Stimulated activated naive CD8-positive, alpha-beta T cell treated with anti-CD3 and anti-CD28 coated beads, Interleukin-15, amount 100 ng/mL, for 72 hours (primary cell): Measurements from ENCODE around the gene BFSP2.

ENCODE experiments used
- ATAC-seq: fragments of 150-1000 bp; cut with Tn5 transposase; 2 replicates; pipeline ENCODE4 v1.10.0; 2021; ENCODE audit warnings: mild to moderate bottlenecking, moderate library complexity
- DNase-seq, 2 donors: peaks; one replicate each; pipeline ENCODE4 v3.0.0; 2021 to 2022
- H3K27ac Mint-ChIP-seq, 2 donors: one replicate each; pipeline ENCODE4 v1.8.0; 2022; ENCODE audit warnings: mild to moderate bottlenecking in 2 of 2, mixed read lengths in 2 of 2, moderate library complexity in 2 of 2
- H3K27me3 Mint-ChIP-seq: one replicate; pipeline ENCODE4 v1.8.0; 2022; ENCODE audit warnings: mixed read lengths
- H3K4me1 Mint-ChIP-seq: one replicate; pipeline ENCODE4 v1.8.0; 2022; ENCODE audit warnings: mild to moderate bottlenecking, mixed read lengths
- H3K4me3 Mint-ChIP-seq, 2 donors: one replicate each; pipeline ENCODE4 v1.8.0; 2022; ENCODE audit warnings: mild to moderate bottlenecking in 2 of 2, mixed read lengths in 2 of 2, moderate library complexity in 1 of 2
- H3K9me3 Mint-ChIP-seq, 2 donors: one replicate each; pipeline ENCODE4 v1.8.0; 2022; ENCODE audit warnings: mixed read lengths in 2 of 2

Gene BFSP2

GRCh38 chr3:133425898-133426297, 26.0 kb downstream of the BFSP2 start:
- H3K27me3 Mint-ChIP-seq: no peaks in the 10 kb centered on the region
- peaks cover 12% of the 10 kb centered on the region for H3K4me1 Mint-ChIP-seq
- no peaks in the 10 kb centered on the region for H3K9me3 Mint-ChIP-seq
- ATAC-seq (no peak), DNase-seq (no peak)
- peak overlapping the region in 1 of 2 donors; percentile 35 for H3K27ac Mint-ChIP-seq
- H3K4me3 Mint-ChIP-seq: no peak overlapping the region

GRCh38 chr3:133426721-133427120, 26.9 kb downstream of the BFSP2 start:
- no peak overlapping the region for H3K4me3 Mint-ChIP-seq
- no peaks in the 10 kb centered on the region for H3K27me3 Mint-ChIP-seq
- no peaks in the 10 kb centered on the region for H3K9me3 Mint-ChIP-seq
- no peak overlapping the region for H3K27ac Mint-ChIP-seq
- DNase-seq (no peak), ATAC-seq (peak; percentile 10)
- H3K4me1 Mint-ChIP-seq: peaks cover 12% of the 10 kb centered on the region

GRCh38 chr3:133428552-133428951, 28.7 kb downstream of the BFSP2 start:
- no peak for ATAC-seq
- peaks cover 12% of the 10 kb centered on the region for H3K4me1 Mint-ChIP-seq
- no peak for DNase-seq
- H3K27me3 Mint-ChIP-seq: no peaks in the 10 kb centered on the region
- H3K27ac Mint-ChIP-seq: no peak overlapping the region
- no peaks in the 10 kb centered on the region for H3K9me3 Mint-ChIP-seq
- H3K4me3 Mint-ChIP-seq: no peak overlapping the region

GRCh38 chr3:133429063-133429462, 29.2 kb downstream of the BFSP2 start:
- H3K4me1 Mint-ChIP-seq: peaks cover 12% of the 10 kb centered on the region
- H3K4me3 Mint-ChIP-seq: no peak overlapping the region
- H3K27me3 Mint-ChIP-seq: no peaks in the 10 kb centered on the region
- no peak overlapping the region for H3K27ac Mint-ChIP-seq
- no peaks in the 10 kb centered on the region for H3K9me3 Mint-ChIP-seq
- no peak for ATAC-seq
- DNase-seq: no peak

GRCh38 chr3:133439563-133439962, 39.7 kb downstream of the BFSP2 start:
- ATAC-seq: no peak
- Mint-ChIP-seq H3K27me3 (no peaks in the 10 kb centered on the region), H3K4me1 (peaks cover 35% of the 10 kb centered on the region), H3K9me3 (peaks cover 10 to 11% of the 10 kb centered on the region in 2 donors), H3K27ac (no peak overlapping the region), H3K4me3 (no peak overlapping the region)
- no peak for DNase-seq

GRCh38 chr3:133440652-133441051, 40.8 kb downstream of the BFSP2 start:
- no peak overlapping the region for H3K4me3 Mint-ChIP-seq
- H3K27me3 Mint-ChIP-seq: no peaks in the 10 kb centered on the region

GRCh38 chr3:133441867-133442270, 42.0 kb downstream of the BFSP2 start:
- H3K27ac Mint-ChIP-seq: peak overlapping the region; percentile 96
- DNase-seq (peak in 1 of 2 donors; percentile 34), ATAC-seq (peak; percentile 85)

More at GRCh38 chr3:133440652-133441051, 40.8 kb downstream of the BFSP2 start:
- DNase-seq (no peak), ATAC-seq (no peak)
- H3K27ac Mint-ChIP-seq: no peak overlapping the region
- peaks cover 10 to 11% of the 10 kb centered on the region in 2 donors for H3K9me3 Mint-ChIP-seq
- peaks cover 41% of the 10 kb centered on the region for H3K4me1 Mint-ChIP-seq

GRCh38 chr3:133442518-133442917, 42.7 kb downstream of the BFSP2 start:
- peak overlapping the region; percentile 63 to 96 for H3K27ac Mint-ChIP-seq
- ATAC-seq: peak; percentile 57
- peaks cover 10 to 11% of the 10 kb centered on the region in 2 donors for H3K9me3 Mint-ChIP-seq
- H3K4me3 Mint-ChIP-seq: peak overlapping the region; percentile 77 to 84
- H3K27me3 Mint-ChIP-seq: no peaks in the 10 kb centered on the region
- no peak for DNase-seq
- peaks cover 41% of the 10 kb centered on the region for H3K4me1 Mint-ChIP-seq

More at GRCh38 chr3:133441867-133442270, 42.0 kb downstream of the BFSP2 start:
- Mint-ChIP-seq H3K4me1 (peaks cover 41% of the 10 kb centered on the region), H3K27me3 (no peaks in the 10 kb centered on the region), H3K9me3 (peaks cover 10 to 11% of the 10 kb centered on the region in 2 donors), H3K4me3 (peak overlapping the region; percentile 77 to 84)

- H3K4me1 Mint-ChIP-seq: peaks cover 52% of the 10 kb centered on the region
- no peak for ATAC-seq
- peak overlapping the region in 1 of 2 donors; percentile 47 for H3K27ac Mint-ChIP-seq
- H3K9me3 Mint-ChIP-seq: peaks cover 10 to 11% of the 10 kb centered on the region in 2 donors
- H3K4me3 Mint-ChIP-seq: no peak overlapping the region
- no peaks in the 10 kb centered on the region for H3K27me3 Mint-ChIP-seq
- DNase-seq: no peak
These were observed 44.0 kb downstream of the BFSP2 start for GRCh38 chr3:133443649-133444422.

- no peaks in the 10 kb centered on the region for H3K27me3 Mint-ChIP-seq
- peak overlapping the region in 1 of 2 donors; percentile 47 for H3K27ac Mint-ChIP-seq
- peaks cover 55% of the 10 kb centered on the region for H3K4me1 Mint-ChIP-seq
- no peak for DNase-seq
- ATAC-seq: no peak
- no peak overlapping the region for H3K4me3 Mint-ChIP-seq
- H3K9me3 Mint-ChIP-seq: peaks cover 5 to 7% of the 10 kb centered on the region in 2 donors
These were observed 44.5 kb downstream of the BFSP2 start for GRCh38 chr3:133444423-133444774.

- peaks cover 61% of the 10 kb centered on the region for H3K4me1 Mint-ChIP-seq
- no peaks in the 10 kb centered on the region for H3K27me3 Mint-ChIP-seq
These were observed 45.3 kb downstream of the BFSP2 start for GRCh38 chr3:133445108-133445507.

GRCh38 chr3:133447750-133448477, 48.1 kb downstream of the BFSP2 start:
- H3K27me3 Mint-ChIP-seq: no peaks in the 10 kb centered on the region
- ATAC-seq: no peak
- peak overlapping the region; percentile 77 for H3K27ac Mint-ChIP-seq
- H3K9me3 Mint-ChIP-seq: no peaks in the 10 kb centered on the region
- H3K4me1 Mint-ChIP-seq: peaks cover 43% of the 10 kb centered on the region
- peak overlapping the region; percentile 43 to 58 for H3K4me3 Mint-ChIP-seq
- DNase-seq: no peak

More at GRCh38 chr3:133445108-133445507, 45.3 kb downstream of the BFSP2 start:
- no peak overlapping the region for H3K27ac Mint-ChIP-seq
- DNase-seq (no peak), ATAC-seq (no peak)
- peaks cover 0 to under 1% of the 10 kb centered on the region in 2 donors for H3K9me3 Mint-ChIP-seq
- H3K4me3 Mint-ChIP-seq: no peak overlapping the region

- Mint-ChIP-seq H3K27me3 (no peaks in the 10 kb centered on the region), H3K4me3 (peak overlapping the region; percentile 43 to 58), H3K27ac (peak overlapping the region; percentile 77), H3K9me3 (no peaks in the 10 kb centered on the region), H3K4me1 (peaks cover 36% of the 10 kb centered on the region)
- ATAC-seq: peak; percentile 99
- peak; percentile 53 to 81 for DNase-seq
These were observed 48.7 kb downstream of the BFSP2 start for GRCh38 chr3:133448478-133449122.

- Mint-ChIP-seq H3K4me3 (no peak overlapping the region), H3K9me3 (no peaks in the 10 kb centered on the region), H3K27ac (peak overlapping the region in 1 of 2 donors; percentile 5), H3K27me3 (no peaks in the 10 kb centered on the region), H3K4me1 (peaks cover 20% of the 10 kb centered on the region)
- no peak for ATAC-seq
- DNase-seq: no peak
These were observed 51.5 kb downstream of the BFSP2 start for GRCh38 chr3:133451309-133451708.

GRCh38 chr3:133452641-133453319, 52.9 kb downstream of the BFSP2 start:
- DNase-seq: no peak
- H3K9me3 Mint-ChIP-seq: no peaks in the 10 kb centered on the region
- no peak overlapping the region for H3K27ac Mint-ChIP-seq
- ATAC-seq: no peak
- no peak overlapping the region for H3K4me3 Mint-ChIP-seq
- H3K27me3 Mint-ChIP-seq: no peaks in the 10 kb centered on the region
- peaks cover 19% of the 10 kb centered on the region for H3K4me1 Mint-ChIP-seq
